GM12875 (cell line): ENCODE data around the gene EEF1AKMT1.

Experiments
- H3K4me3 ChIP-seq: one replicate; pipeline ENCODE4 v1.5.1; 2011; ENCODE audit warnings: low read depth, low read length, control low read depth
- CTCF ChIP-seq: IDR thresholded peaks from 2 replicates; pipeline ENCODE4 v1.5.1; 2011; ENCODE audit warnings: low read depth, mild to moderate bottlenecking, control low read depth, inconsistent platforms, low read length, moderate library complexity, borderline replicate concordance; ENCODE audit not compliant: insufficient read depth

The EEF1AKMT1 gene

GRCh38 chr13:20773194-20774080 is at the start of gene EEF1AKMT1:
Gene EEF1AKMT1 (minus strand): TSS chr13:20773961. CDS start chr13:20757598, 16,363 bp downstream.
- H3K4me3 ChIP-seq: peak within 1 kb of the TSS; percentile 86
- TF ChIP-seq CTCF: no peak

GRCh38 chr13:20823071-20823470 is 49.3 kb upstream of the EEF1AKMT1 start:
- no peak for TF ChIP-seq CTCF
- no peak overlapping the region for H3K4me3 ChIP-seq

GRCh38 chr13:20822406-20822805 is 48.6 kb upstream of the EEF1AKMT1 start:
- no peak for TF ChIP-seq CTCF
- H3K4me3 ChIP-seq: no peak overlapping the region

- TF ChIP-seq CTCF: no peak
- H3K4me3 ChIP-seq: no peak overlapping the region
Observed at GRCh38 chr13:20819715-20820114, 46.0 kb upstream of the EEF1AKMT1 start.

- no peak for TF ChIP-seq CTCF
- no peak overlapping the region for H3K4me3 ChIP-seq
Observed at GRCh38 chr13:20815464-20815863, 41.7 kb upstream of the EEF1AKMT1 start.

- TF ChIP-seq CTCF: no peak
- no peak overlapping the region for H3K4me3 ChIP-seq
Observed at GRCh38 chr13:20814224-20814910, 40.6 kb upstream of the EEF1AKMT1 start.
